ENCODE results near the gene ZNF628.

- TF ChIP-seq FOXA1 (IDR thresholded peaks at IDR 0.05) (no peak), SP1 (IDR thresholded peaks at IDR 0.05) (no peak), HDGF (IDR thresholded peaks at IDR 0.05; ENCODE audit: borderline replicate concordance) (no peak), TARDBP (IDR thresholded peaks at IDR 0.05) (no peak), BHLHE40 (IDR thresholded peaks at IDR 0.05; ENCODE audit: borderline replicate concordance) (no peak), FOXM1 (IDR thresholded peaks at IDR 0.05; ENCODE audit: borderline replicate concordance) (no peak)
Observed at GRCh38 chr19:55489711-55490477, 13.5 kb downstream of the ZNF628 start.

Measured in HEK293T (cell line).